Measurements from ENCODE around the gene SYAP1.
A peak's percentile ranks its signal among the peaks of the same experiment; 100 is the strongest.
"Not testable (repeated sequence)": the region's sequence is repeated elsewhere in the genome, so short reads cannot be mapped to it uniquely, and the experiment has no call there.

SYAP1 gene

GRCh38 chrX:16779815-16780214, 60.4 kb downstream of the SYAP1 start:
- not testable (repeated sequence) for DNase-seq (ENCODE audit: low spot score)

GRCh38 chrX:16783452-16783851, 64.0 kb downstream of the SYAP1 start:
- DNase-seq (ENCODE audit: low spot score) = no peak

- DNase-seq (ENCODE audit: low spot score) = not testable (repeated sequence)
Observed at GRCh38 chrX:16784440-16784839, 65.0 kb downstream of the SYAP1 start.

GRCh38 chrX:16785247-16786138, 66.1 kb downstream of the SYAP1 start:
- peak; percentile 33 for DNase-seq (ENCODE audit: low spot score)

- DNase-seq (ENCODE audit: low spot score) = peak; percentile 99
Observed at GRCh38 chrX:16786139-16786790, 66.9 kb downstream of the SYAP1 start, which contains the start of gene TXLNG. TXLNG (plus strand) TSS chrX:16786466; CDS start chrX:16786488, 22 bp downstream.

GRCh38 chrX:16786791-16787735, 67.7 kb downstream of the SYAP1 start:
- DNase-seq (ENCODE audit: low spot score) = peak; percentile 8

- DNase-seq (ENCODE audit: low spot score) = no peak
Observed at GRCh38 chrX:16788477-16788876, 69.1 kb downstream of the SYAP1 start.

- DNase-seq (ENCODE audit: low spot score) = no peak
Observed at GRCh38 chrX:16796298-16796697, 76.9 kb downstream of the SYAP1 start.

- no peak for DNase-seq (ENCODE audit: low spot score)
Observed at GRCh38 chrX:16797358-16797757, 77.9 kb downstream of the SYAP1 start.

- DNase-seq (ENCODE audit: low spot score) = no peak
Observed at GRCh38 chrX:16797841-16798240, 78.4 kb downstream of the SYAP1 start.

GRCh38 chrX:16804923-16805464, 85.6 kb downstream of the SYAP1 start:
- DNase-seq (ENCODE audit: low spot score) = no peak

GRCh38 chrX:16807548-16807947, 88.1 kb downstream of the SYAP1 start:
- DNase-seq (ENCODE audit: low spot score) = peak; percentile 34

GRCh38 chrX:16807976-16808542, 88.6 kb downstream of the SYAP1 start:
- DNase-seq (ENCODE audit: low spot score) = peak; percentile 29

GRCh38 chrX:16814597-16814996, 95.2 kb downstream of the SYAP1 start:
- no peak for DNase-seq (ENCODE audit: low spot score)

Data from SW480 (cell line).